ENCODE results near the gene GLIPR2.

GLIPR2 gene

GRCh38 chr9:36125062-36125855 is 11.3 kb upstream of the GLIPR2 start:
- Histone ChIP-seq H2BK15ac (replicated peaks; ENCODE audit: low read depth) (no peak overlapping the region), H3K79me2 (ENCODE audit: control insufficient read depth, insufficient read depth, low read length) (no peaks in the 10 kb centered on the region), H3K4me1 (ENCODE audit: control insufficient read depth, low read depth, low read length) (peaks cover under 1% of the 10 kb centered on the region), H3K4ac (ENCODE audit: low read depth, low read length) (no peak overlapping the region), H4K8ac (ENCODE audit: low read depth, low read length) (no peak overlapping the region), H2AK5ac (ENCODE audit: low read length) (no peak overlapping the region), H3K27ac (ENCODE audit: low read depth, low read length) (no peak overlapping the region), H3K27me3 (ENCODE audit: insufficient read depth, low read length, poor library complexity) (no peaks in the 10 kb centered on the region), H3K56ac (ENCODE audit: low read length) (no peak overlapping the region), H3K79me1 (ENCODE audit: low read length) (no peaks in the 10 kb centered on the region), H3K36me3 (ENCODE audit: control insufficient read depth, insufficient read depth, low read length) (no peaks in the 10 kb centered on the region), H3K23ac (ENCODE audit: low read length) (no peak overlapping the region), H3K18ac (ENCODE audit: low read length) (no peak overlapping the region), H2BK5ac (ENCODE audit: low read length) (no peak overlapping the region), H3K4me2 (ENCODE audit: low read length) (no peak overlapping the region), H3K9ac (ENCODE audit: low read length) (no peak overlapping the region), H4K5ac (ENCODE audit: low read length) (no peak overlapping the region), H2BK120ac (ENCODE audit: low read depth, low read length) (no peak overlapping the region), H3K4me3 (ENCODE audit: low read length) (no peak overlapping the region)
- WGBS (ENCODE audit: extremely low coverage, insufficient coverage, low lambda C conversion rate) = no CpG with 5 or more reads among the region's 10 CpGs
- no peak for DNase-seq

- WGBS (ENCODE audit: extremely low coverage, insufficient coverage, low lambda C conversion rate) = no CpG with 5 or more reads among the region's 7 CpGs
These were observed 10.4 kb upstream of the GLIPR2 start for GRCh38 chr9:36126016-36126730.

GRCh38 chr9:36127652-36128244 is 8.8 kb upstream of the GLIPR2 start:
- Histone ChIP-seq H3K27me3 (ENCODE audit: insufficient read depth, low read length, poor library complexity) (no peaks in the 10 kb centered on the region), H4K5ac (ENCODE audit: low read length) (no peak overlapping the region), H2AK5ac (ENCODE audit: low read length) (no peak overlapping the region), H3K4ac (ENCODE audit: low read depth, low read length) (no peak overlapping the region), H3K23ac (ENCODE audit: low read length) (no peak overlapping the region), H2BK15ac (replicated peaks; ENCODE audit: low read depth) (no peak overlapping the region), H3K56ac (ENCODE audit: low read length) (no peak overlapping the region), H3K4me3 (ENCODE audit: low read length) (no peak overlapping the region), H4K8ac (ENCODE audit: low read depth, low read length) (no peak overlapping the region), H3K79me2 (ENCODE audit: control insufficient read depth, insufficient read depth, low read length) (no peaks in the 10 kb centered on the region), H3K79me1 (ENCODE audit: low read length) (no peaks in the 10 kb centered on the region), H3K27ac (ENCODE audit: low read depth, low read length) (no peak overlapping the region), H3K18ac (ENCODE audit: low read length) (no peak overlapping the region), H3K9ac (ENCODE audit: low read length) (no peak overlapping the region), H2BK120ac (ENCODE audit: low read depth, low read length) (no peak overlapping the region), H3K36me3 (ENCODE audit: control insufficient read depth, insufficient read depth, low read length) (no peaks in the 10 kb centered on the region), H3K4me1 (ENCODE audit: control insufficient read depth, low read depth, low read length) (no peaks in the 10 kb centered on the region), H3K4me2 (ENCODE audit: low read length) (no peak overlapping the region), H2BK5ac (ENCODE audit: low read length) (no peak overlapping the region)
- no peak for DNase-seq
- no CpG with 5 or more reads among the region's 5 CpGs for WGBS (ENCODE audit: extremely low coverage, insufficient coverage, low lambda C conversion rate)

More at GRCh38 chr9:36126016-36126730, 10.4 kb upstream of the GLIPR2 start:
- H3K79me2 ChIP-seq (ENCODE audit: control insufficient read depth, insufficient read depth, low read length) = no peaks in the 10 kb centered on the region
- H4K5ac ChIP-seq (ENCODE audit: low read length) = no peak overlapping the region
- H3K27me3 ChIP-seq (ENCODE audit: insufficient read depth, low read length, poor library complexity) = no peaks in the 10 kb centered on the region
- no peak overlapping the region for H2BK120ac ChIP-seq (ENCODE audit: low read depth, low read length)
- no peaks in the 10 kb centered on the region for H3K4me1 ChIP-seq (ENCODE audit: control insufficient read depth, low read depth, low read length)
- H2BK15ac ChIP-seq (replicated peaks; ENCODE audit: low read depth) = no peak overlapping the region
- no peaks in the 10 kb centered on the region for H3K36me3 ChIP-seq (ENCODE audit: control insufficient read depth, insufficient read depth, low read length)
- no peak overlapping the region for H2BK5ac ChIP-seq (ENCODE audit: low read length)
- no peaks in the 10 kb centered on the region for H3K79me1 ChIP-seq (ENCODE audit: low read length)
- no peak for DNase-seq
- no peak overlapping the region for H3K9ac ChIP-seq (ENCODE audit: low read length)
- H3K4me3 ChIP-seq (ENCODE audit: low read length) = no peak overlapping the region
- no peak overlapping the region for H3K23ac ChIP-seq (ENCODE audit: low read length)
- no peak overlapping the region for H3K18ac ChIP-seq (ENCODE audit: low read length)
- no peak overlapping the region for H3K27ac ChIP-seq (ENCODE audit: low read depth, low read length)
- no peak overlapping the region for H3K4me2 ChIP-seq (ENCODE audit: low read length)
- no peak overlapping the region for H3K4ac ChIP-seq (ENCODE audit: low read depth, low read length)
- H3K56ac ChIP-seq (ENCODE audit: low read length) = no peak overlapping the region
- no peak overlapping the region for H2AK5ac ChIP-seq (ENCODE audit: low read length)
- no peak overlapping the region for H4K8ac ChIP-seq (ENCODE audit: low read depth, low read length)

GRCh38 chr9:36128349-36128748 is 8.2 kb upstream of the GLIPR2 start:
- no peak overlapping the region for H2BK5ac ChIP-seq (ENCODE audit: low read length)
- H2BK120ac ChIP-seq (ENCODE audit: low read depth, low read length) = no peak overlapping the region
- no peak overlapping the region for H3K9ac ChIP-seq (ENCODE audit: low read length)
- H3K36me3 ChIP-seq (ENCODE audit: control insufficient read depth, insufficient read depth, low read length) = no peaks in the 10 kb centered on the region
- H3K4me1 ChIP-seq (ENCODE audit: control insufficient read depth, low read depth, low read length) = no peaks in the 10 kb centered on the region
- WGBS (ENCODE audit: extremely low coverage, insufficient coverage, low lambda C conversion rate) = no CpG with 5 or more reads among the region's 8 CpGs
- H3K4ac ChIP-seq (ENCODE audit: low read depth, low read length) = no peak overlapping the region
- no peak overlapping the region for H3K27ac ChIP-seq (ENCODE audit: low read depth, low read length)
- no peak overlapping the region for H4K5ac ChIP-seq (ENCODE audit: low read length)
- no peak overlapping the region for H3K23ac ChIP-seq (ENCODE audit: low read length)
- no peaks in the 10 kb centered on the region for H3K79me2 ChIP-seq (ENCODE audit: control insufficient read depth, insufficient read depth, low read length)
- no peaks in the 10 kb centered on the region for H3K27me3 ChIP-seq (ENCODE audit: insufficient read depth, low read length, poor library complexity)
- no peak overlapping the region for H2BK15ac ChIP-seq (replicated peaks; ENCODE audit: low read depth)
- H4K8ac ChIP-seq (ENCODE audit: low read depth, low read length) = no peak overlapping the region
- DNase-seq = no peak
- no peak overlapping the region for H3K4me2 ChIP-seq (ENCODE audit: low read length)
- H2AK5ac ChIP-seq (ENCODE audit: low read length) = no peak overlapping the region
- no peak overlapping the region for H3K18ac ChIP-seq (ENCODE audit: low read length)
- no peak overlapping the region for H3K4me3 ChIP-seq (ENCODE audit: low read length)
- no peaks in the 10 kb centered on the region for H3K79me1 ChIP-seq (ENCODE audit: low read length)
- H3K56ac ChIP-seq (ENCODE audit: low read length) = no peak overlapping the region

GRCh38 chr9:36129139-36129538 is 7.4 kb upstream of the GLIPR2 start:
- Histone ChIP-seq H3K23ac (ENCODE audit: low read length) (no peak overlapping the region), H2BK120ac (ENCODE audit: low read depth, low read length) (no peak overlapping the region), H2BK5ac (ENCODE audit: low read length) (no peak overlapping the region), H3K4me1 (ENCODE audit: control insufficient read depth, low read depth, low read length) (no peaks in the 10 kb centered on the region), H2AK5ac (ENCODE audit: low read length) (no peak overlapping the region), H3K4ac (ENCODE audit: low read depth, low read length) (no peak overlapping the region), H2BK15ac (replicated peaks; ENCODE audit: low read depth) (no peak overlapping the region), H3K79me1 (ENCODE audit: low read length) (no peaks in the 10 kb centered on the region), H3K4me3 (ENCODE audit: low read length) (no peak overlapping the region), H3K27ac (ENCODE audit: low read depth, low read length) (no peak overlapping the region), H3K18ac (ENCODE audit: low read length) (no peak overlapping the region), H3K9ac (ENCODE audit: low read length) (no peak overlapping the region), H4K8ac (ENCODE audit: low read depth, low read length) (no peak overlapping the region), H4K5ac (ENCODE audit: low read length) (no peak overlapping the region), H3K4me2 (ENCODE audit: low read length) (no peak overlapping the region), H3K56ac (ENCODE audit: low read length) (no peak overlapping the region), H3K36me3 (ENCODE audit: control insufficient read depth, insufficient read depth, low read length) (no peaks in the 10 kb centered on the region), H3K79me2 (ENCODE audit: control insufficient read depth, insufficient read depth, low read length) (no peaks in the 10 kb centered on the region), H3K27me3 (ENCODE audit: insufficient read depth, low read length, poor library complexity) (no peaks in the 10 kb centered on the region)
- WGBS (ENCODE audit: extremely low coverage, insufficient coverage, low lambda C conversion rate) = no CpG with 5 or more reads among the region's 12 CpGs
- DNase-seq = no peak

All from mesendoderm (in vitro differentiated cells).